PC-3 (cell line): Measurements from ENCODE around the gene ZCCHC3. TPM values are rescaled to one million over a fixed set of nuclear protein-coding genes. Genes with fewer than 3 reads are reported as not detected.

Experiments
- ATAC-seq: fragments of 200-7000 bp; cut with Tn5 transposase; 2 replicates; pipeline ENCODE4 v1.9.1; 2020; ENCODE audit warnings: mild to moderate bottlenecking, moderate library complexity
- BruUV-seq: library from RNA; stranded (reverse); fragments of 400-500 nt; replicated peaks from 2 replicates; lab custom pipeline; 2021; lab: Mats Ljungman, UMichigan
- CTCF ChIA-PET: fragments of 300-600 bp; sonication (Branson Sonifier 250); formaldehyde crosslinking; loops from one replicate; lab custom pipeline; 2022; ENCODE audit warnings: antibody characterized with exemption; lab: Charles Lee
- POLR2A ChIA-PET: fragments of 300-600 bp; sonication (Branson Sonifier 250); formaldehyde crosslinking; loops from one replicate; lab custom pipeline; 2022; ENCODE audit warnings: antibody characterized with exemption; ENCODE audit not compliant: unreplicated experiment; lab: Charles Lee
- DNase-seq: peaks from one replicate; pipeline ENCODE4 v3.0.0-alpha.2; 2015
- H2AFZ ChIP-seq: fragments of 300-600 bp; sonication (generic); 2 replicates; pipeline ENCODE4 v1.6.0; 2016; ENCODE audit warnings: antibody characterized with exemption, low read length
- H3F3A ChIP-seq: fragments of 300-600 bp; sonication (generic); one replicate; pipeline ENCODE4 v1.6.0; 2017; ENCODE audit warnings: antibody characterized with exemption, low read length, control low read depth, mild to moderate bottlenecking; ENCODE audit not compliant: unreplicated experiment
- H3K27ac ChIP-seq: fragments of 300-600 bp; sonication (generic); 2 replicates; pipeline ENCODE4 v1.5.1; 2016; ENCODE audit warnings: mild to moderate bottlenecking, low read length
- H3K27me3 ChIP-seq: fragments of 300-600 bp; sonication (generic); 2 replicates; pipeline ENCODE4 v1.6.1; 2016; ENCODE audit warnings: low read length, mixed read lengths
- H3K36me3 ChIP-seq: fragments of 300-600 bp; sonication (generic); 2 replicates; pipeline ENCODE4 v1.6.1; 2016; ENCODE audit warnings: low read depth, mixed run types, low read length, mixed read lengths
- H3K4me1 ChIP-seq: fragments of 300-600 bp; sonication (generic); 2 replicates; pipeline ENCODE4 v1.5.1; 2016; ENCODE audit warnings: low read length; ENCODE audit not compliant: insufficient read depth
- H3K4me2 ChIP-seq: fragments of 300-600 bp; sonication (generic); 2 replicates; pipeline ENCODE4 v1.6.0; 2016; ENCODE audit warnings: low read length
- H3K4me3 ChIP-seq: fragments of 300-600 bp; sonication (generic); 2 replicates; pipeline ENCODE4 v1.5.1; 2016; ENCODE audit warnings: mild to moderate bottlenecking, low read length, mixed read lengths
- H3K79me2 ChIP-seq: fragments of 300-600 bp; sonication (generic); 2 replicates; pipeline ENCODE4 v1.6.1; 2017; ENCODE audit warnings: low read length, mixed read lengths
- H3K9ac ChIP-seq: fragments of 300-600 bp; sonication (generic); 2 replicates; pipeline ENCODE4 v1.6.0; 2016; ENCODE audit warnings: mild to moderate bottlenecking, low read length
- H3K9me2 ChIP-seq: fragments of 300-600 bp; sonication (generic); replicated peaks from 2 replicates; pipeline ENCODE4 v1.6.1; 2016; ENCODE audit warnings: mixed run types, low read length, mixed read lengths
- H3K9me3 ChIP-seq: fragments of 300-600 bp; sonication (generic); 2 replicates; pipeline ENCODE4 v1.6.1; 2016; ENCODE audit warnings: low read length, mixed read lengths
- H4K20me1 ChIP-seq: fragments of 300-600 bp; sonication (generic); 2 replicates; pipeline ENCODE4 v1.6.1; 2016; ENCODE audit warnings: low read length, mixed read lengths
- EZH2 ChIP-seq: fragments of 300-600 bp; sonication (generic); IDR thresholded peaks from one replicate; pipeline ENCODE4 v1.6.1; 2017; ENCODE audit warnings: antibody characterized with exemption, mild to moderate bottlenecking, low read length; ENCODE audit not compliant: unreplicated experiment
- EZH2phosphoT487 ChIP-seq: fragments of 300-600 bp; sonication (generic); IDR thresholded peaks from 2 replicates; pipeline ENCODE4 v1.6.1; 2018; ENCODE audit warnings: mild to moderate bottlenecking, antibody characterized with exemption, low read length, borderline replicate concordance
- intact Hi-C: fragments of 100-400 bp; cut with micrococcal nuclease; formaldehyde crosslinking; loops from 2 replicates; pipeline ENCODE4 v1.9.0; 2023
- total RNA-seq: library from RNA; depleted of rRNA; stranded (reverse); fragments of >200 nt; gene quantifications from 2 replicates; pipeline ENCODE4 v1.2.3, GENCODE V29; 2014
- TF ChIP-seq, protein P1 (sequence below): fragments of 300-600 bp; sonication (generic); conservative IDR thresholded peaks from 2 replicates; pipeline ENCODE4 v1.5.1; 2017; ENCODE audit warnings: antibody characterized with exemption, low read depth, mild to moderate bottlenecking, low read length

The ZCCHC3 gene
- total RNA-seq, 1 experiment from 2014 or later: 18.5 TPM

DNA sequence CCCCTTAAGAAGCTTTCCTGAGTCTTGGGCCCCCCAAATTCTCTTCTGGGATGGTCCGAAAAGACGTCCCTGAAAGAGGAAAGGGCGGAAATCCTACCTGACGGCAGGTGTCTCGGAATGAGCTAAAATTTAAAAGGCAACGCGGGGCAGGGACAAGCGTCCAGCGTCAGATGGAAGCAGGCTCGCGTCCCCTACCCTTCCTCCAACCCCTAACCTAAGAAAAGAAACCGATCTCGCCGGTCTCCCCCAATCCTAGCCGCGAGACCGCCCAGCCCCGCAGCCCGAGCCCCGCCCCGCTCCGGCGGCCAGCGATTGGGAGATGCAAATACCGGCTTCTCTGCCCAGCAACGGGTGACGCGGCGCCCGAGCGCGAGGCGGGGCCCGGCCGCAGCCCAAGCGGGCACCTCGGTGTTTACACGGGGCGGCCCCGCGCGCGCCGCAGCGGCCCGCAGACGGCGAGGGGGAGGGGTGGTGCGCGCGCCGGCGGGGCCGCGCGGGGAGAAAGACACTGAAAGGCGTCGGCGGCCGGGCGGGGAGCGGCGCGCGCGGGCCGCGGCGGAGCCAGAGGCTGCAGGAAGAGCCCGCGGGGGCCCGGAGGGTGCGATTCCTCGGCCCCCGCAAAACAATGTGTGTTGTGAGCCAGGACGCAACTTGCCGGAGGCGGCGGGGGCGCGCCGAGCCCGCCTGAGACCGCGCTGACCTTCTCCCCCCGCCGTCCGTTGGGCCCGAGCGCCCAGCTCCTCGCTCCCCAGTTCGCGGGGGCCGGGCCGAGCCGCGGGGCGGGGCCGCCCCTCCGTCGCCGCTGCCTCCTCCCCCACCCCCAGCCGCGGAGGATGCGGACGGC is 27.9 kb downstream of the ZCCHC3 start, which contains the start of gene SOX12:
TSS of gene SOX12 (plus strand) at position 508 of the 844 bp plus-strand sequence. CDS start 373 bp downstream, outside the sequence.
- peak; percentile 97 for DNase-seq
- H3K9ac ChIP-seq: peak within 1 kb of the TSS; percentile 46
- peak within 1 kb of the TSS; percentile 71 for H3K27ac ChIP-seq
- no peaks in the 10 kb centered on the region for H3K9me2 ChIP-seq
- peak within 1 kb of the TSS; percentile 74 for H3K4me3 ChIP-seq
- no peaks in the 10 kb centered on the region for H3K27me3 ChIP-seq
- H3K36me3 ChIP-seq: no peaks in the 10 kb centered on the region
- H3K4me2 ChIP-seq: peak within 1 kb of the TSS; percentile 91
- intact Hi-C loops: loop anchor here (5.0 kb wide), 1 partner anchor 88 kb away; no protein-coding TSS in a partner anchor
- no peaks in the 10 kb centered on the region for H3K9me3 ChIP-seq
- peaks cover 31% of the 10 kb centered on the region for H3K4me1 ChIP-seq
- POLR2A ChIA-PET: interaction anchor here (0.6 to 0.7 kb wide), 2 partner anchors 26 to 27 kb away, joined by 3 read pairs; no protein-coding TSS in a partner anchor
- TF ChIP-seq, protein P1, sequence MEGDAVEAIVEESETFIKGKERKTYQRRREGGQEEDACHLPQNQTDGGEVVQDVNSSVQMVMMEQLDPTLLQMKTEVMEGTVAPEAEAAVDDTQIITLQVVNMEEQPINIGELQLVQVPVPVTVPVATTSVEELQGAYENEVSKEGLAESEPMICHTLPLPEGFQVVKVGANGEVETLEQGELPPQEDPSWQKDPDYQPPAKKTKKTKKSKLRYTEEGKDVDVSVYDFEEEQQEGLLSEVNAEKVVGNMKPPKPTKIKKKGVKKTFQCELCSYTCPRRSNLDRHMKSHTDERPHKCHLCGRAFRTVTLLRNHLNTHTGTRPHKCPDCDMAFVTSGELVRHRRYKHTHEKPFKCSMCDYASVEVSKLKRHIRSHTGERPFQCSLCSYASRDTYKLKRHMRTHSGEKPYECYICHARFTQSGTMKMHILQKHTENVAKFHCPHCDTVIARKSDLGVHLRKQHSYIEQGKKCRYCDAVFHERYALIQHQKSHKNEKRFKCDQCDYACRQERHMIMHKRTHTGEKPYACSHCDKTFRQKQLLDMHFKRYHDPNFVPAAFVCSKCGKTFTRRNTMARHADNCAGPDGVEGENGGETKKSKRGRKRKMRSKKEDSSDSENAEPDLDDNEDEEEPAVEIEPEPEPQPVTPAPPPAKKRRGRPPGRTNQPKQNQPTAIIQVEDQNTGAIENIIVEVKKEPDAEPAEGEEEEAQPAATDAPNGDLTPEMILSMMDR: no peak
- no peak for TF ChIP-seq EZH2
- peak; percentile 69; the same call in 1 of the 2 replicates for TF ChIP-seq EZH2phosphoT487
- H3F3A ChIP-seq: no peaks in the 10 kb centered on the region
- CTCF ChIA-PET: no interaction called here
- no TSS peak for BruUV-seq
- peaks cover 26% of the 10 kb centered on the region for H3K79me2 ChIP-seq
- ATAC-seq: peak; percentile 53
- H4K20me1 ChIP-seq: peaks cover 5% of the 10 kb centered on the region
- H2AFZ ChIP-seq: peak within 1 kb of the TSS; percentile 73

DNA sequence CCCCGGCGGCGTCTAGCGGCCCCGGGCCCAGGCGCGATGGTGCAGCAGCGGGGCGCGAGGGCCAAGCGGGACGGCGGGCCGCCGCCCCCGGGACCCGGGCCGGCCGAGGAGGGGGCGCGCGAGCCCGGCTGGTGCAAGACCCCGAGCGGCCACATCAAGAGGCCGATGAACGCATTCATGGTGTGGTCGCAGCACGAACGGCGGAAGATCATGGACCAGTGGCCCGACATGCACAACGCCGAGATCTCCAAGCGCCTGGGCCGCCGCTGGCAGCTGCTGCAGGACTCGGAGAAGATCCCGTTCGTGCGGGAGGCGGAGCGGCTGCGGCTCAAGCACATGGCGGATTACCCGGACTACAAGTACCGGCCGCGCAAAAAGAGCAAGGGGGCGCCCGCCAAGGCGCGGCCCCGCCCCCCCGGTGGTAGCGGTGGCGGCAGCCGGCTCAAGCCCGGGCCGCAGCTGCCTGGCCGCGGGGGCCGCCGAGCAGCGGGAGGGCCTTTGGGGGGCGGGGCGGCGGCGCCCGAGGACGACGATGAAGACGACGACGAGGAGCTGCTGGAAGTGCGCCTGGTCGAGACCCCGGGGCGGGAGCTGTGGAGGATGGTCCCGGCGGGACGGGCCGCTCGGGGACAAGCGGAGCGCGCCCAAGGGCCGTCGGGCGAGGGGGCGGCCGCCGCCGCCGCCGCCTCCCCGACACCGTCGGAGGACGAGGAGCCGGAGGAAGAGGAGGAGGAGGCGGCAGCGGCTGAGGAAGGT is 28.7 kb downstream of the ZCCHC3 start:
- H4K20me1 ChIP-seq: peaks cover 5% of the 10 kb centered on the region
- H3K36me3 ChIP-seq: no peaks in the 10 kb centered on the region
- peak overlapping the region; percentile 90 for H3K4me2 ChIP-seq
- H3K9ac ChIP-seq: peak overlapping the region; percentile 46
- DNase-seq: peak; percentile 57
- H2AFZ ChIP-seq: peak overlapping the region; percentile 68
- H3K27me3 ChIP-seq: no peaks in the 10 kb centered on the region
- ChIA-PET POLR2A (no interaction called here), CTCF (no interaction called here)
- peaks cover 26% of the 10 kb centered on the region for H3K79me2 ChIP-seq
- H3F3A ChIP-seq: no peaks in the 10 kb centered on the region
- intact Hi-C loops: loop anchor here (5.0 kb wide), 1 partner anchor 89 kb away; no protein-coding TSS in a partner anchor
- peak overlapping the region; percentile 74 for H3K4me3 ChIP-seq
- peaks cover 33% of the 10 kb centered on the region for H3K4me1 ChIP-seq
- H3K9me2 ChIP-seq: no peaks in the 10 kb centered on the region
- BruUV-seq: no TSS peak
- ATAC-seq: 0 out of 2 replicates have a peak, but pooled peaks have one; percentile 0
- TF ChIP-seq EZH2: no peak
- TF ChIP-seq, protein P1: no peak
- TF ChIP-seq EZH2phosphoT487: no peak
- H3K9me3 ChIP-seq: no peaks in the 10 kb centered on the region
- no peak overlapping the region; the same call in 1 of the 2 replicates for H3K27ac ChIP-seq
